ENCODE data around the gene PKP3.
"Not testable (repeated sequence)": the region's sequence is repeated elsewhere in the genome, so short reads cannot be mapped to it uniquely, and the experiment has no call there.

The PKP3 gene

DNA sequence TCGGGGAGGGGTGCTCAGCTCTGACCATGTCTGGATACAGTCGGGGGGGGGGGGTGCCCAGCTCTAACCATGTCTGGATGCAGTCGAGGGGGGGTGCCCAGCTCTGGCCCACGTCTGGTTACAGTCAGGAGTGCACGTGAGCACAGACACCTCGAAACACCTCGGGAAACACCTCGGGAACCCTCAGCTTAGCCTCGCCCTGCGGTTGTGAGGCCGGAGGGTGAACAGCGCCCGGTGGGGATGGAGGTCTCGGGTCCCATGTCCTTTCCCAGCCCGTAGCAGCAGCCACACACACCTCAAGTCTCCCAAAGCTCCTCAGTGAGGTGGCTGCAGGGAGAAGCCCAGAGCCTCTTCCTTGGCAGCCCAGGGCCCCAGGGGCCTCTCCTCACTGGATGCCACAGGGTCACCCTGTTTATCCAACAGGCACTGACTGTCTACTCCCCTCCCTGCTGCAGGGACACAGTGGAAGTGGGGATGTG lies 18.7 kb downstream of the PKP3 start:
- DNase-seq: no peak

DNA sequence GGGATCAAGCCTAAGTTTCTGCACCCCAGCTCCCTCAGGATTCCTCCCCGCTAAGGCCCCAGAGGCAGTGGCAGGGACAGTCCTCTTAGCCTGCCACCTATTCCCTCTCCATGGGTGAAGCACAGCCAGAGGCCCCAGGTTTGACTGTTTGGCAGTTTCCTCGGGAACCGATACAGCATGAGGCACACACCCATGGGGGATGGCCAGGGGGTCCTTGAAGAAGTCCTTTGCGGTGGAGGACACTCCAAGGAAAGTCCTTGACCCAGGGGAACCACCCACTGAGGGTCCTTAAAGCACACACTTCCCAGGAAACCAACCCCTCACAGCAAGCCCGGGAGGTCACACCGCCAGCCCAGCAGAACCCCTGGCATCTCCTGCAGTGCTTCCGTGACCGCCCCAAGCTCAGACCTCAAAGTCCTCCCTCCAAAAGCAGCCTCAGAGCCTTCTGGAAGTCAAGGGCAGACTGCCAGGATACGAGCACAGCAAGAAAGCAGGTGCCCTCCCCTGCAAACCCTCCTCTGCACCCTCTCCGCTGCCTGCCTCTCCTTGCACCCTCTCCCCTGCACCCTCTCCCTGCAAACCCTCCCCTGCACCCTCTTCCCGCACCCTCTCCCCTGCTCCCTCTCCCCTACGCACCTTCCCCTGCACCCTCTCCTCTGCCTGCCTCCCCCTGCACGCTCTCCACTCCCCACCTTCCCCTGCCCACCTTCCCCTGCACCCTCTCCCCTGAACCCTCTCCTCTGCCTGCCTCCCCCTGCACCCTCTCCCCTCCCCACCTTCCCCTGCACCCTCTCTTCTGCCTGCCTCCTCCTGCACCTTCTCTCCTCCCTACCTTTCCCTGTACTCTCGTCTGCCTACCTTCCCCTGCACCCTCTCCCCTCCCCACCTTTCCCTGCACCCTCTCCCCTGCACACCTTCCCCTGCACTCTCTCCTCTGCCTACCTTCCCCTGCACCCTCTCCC lies 19.4 kb downstream of the PKP3 start:
- peak; percentile 66 for DNase-seq

DNA sequence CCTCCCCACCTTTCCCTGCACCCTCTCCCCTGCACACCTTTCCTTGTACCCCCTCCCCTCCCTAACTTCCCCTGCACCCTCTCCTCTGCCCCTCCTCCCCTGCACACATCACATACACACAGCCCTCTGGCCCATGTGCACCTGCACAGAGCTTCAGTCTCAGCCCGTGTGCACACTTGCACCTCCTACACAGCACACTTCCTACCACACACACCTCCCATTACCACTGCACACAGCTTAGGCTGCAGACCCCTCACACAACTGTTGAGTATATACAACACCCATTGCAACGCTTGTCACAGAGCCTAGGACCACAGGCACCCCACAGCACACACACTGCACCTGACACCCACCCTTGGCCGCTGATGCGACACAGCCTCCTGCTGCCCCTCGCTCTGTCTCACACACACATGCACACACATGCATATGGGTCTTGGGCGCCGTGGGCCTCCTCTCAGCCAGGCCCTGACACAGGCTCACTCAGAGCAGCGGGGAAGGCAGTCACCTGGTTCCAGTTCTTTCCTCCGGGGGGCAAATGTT lies 20.4 kb downstream of the PKP3 start:
- DNase-seq: no peak

DNA sequence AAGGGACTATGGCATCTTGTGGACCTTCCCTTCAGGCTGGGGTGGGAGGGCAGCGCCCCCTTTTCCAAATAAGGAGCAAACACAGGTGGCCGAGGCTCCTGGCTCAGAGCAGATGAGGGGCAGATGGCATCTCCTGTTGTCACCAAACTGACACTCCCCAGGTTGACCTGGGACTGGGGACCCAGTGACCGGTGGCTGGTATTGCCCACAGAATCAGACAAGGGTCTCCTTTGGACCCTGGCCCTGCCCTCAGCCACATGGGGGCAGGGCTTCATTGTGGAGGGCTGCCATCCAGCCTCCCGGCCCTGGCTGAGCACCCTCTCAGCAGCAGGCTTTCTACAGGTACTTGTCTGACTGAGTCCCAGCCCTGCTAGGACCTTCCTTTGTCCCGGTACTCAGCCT lies 21.6 kb downstream of the PKP3 start:
- no peak for DNase-seq

DNA sequence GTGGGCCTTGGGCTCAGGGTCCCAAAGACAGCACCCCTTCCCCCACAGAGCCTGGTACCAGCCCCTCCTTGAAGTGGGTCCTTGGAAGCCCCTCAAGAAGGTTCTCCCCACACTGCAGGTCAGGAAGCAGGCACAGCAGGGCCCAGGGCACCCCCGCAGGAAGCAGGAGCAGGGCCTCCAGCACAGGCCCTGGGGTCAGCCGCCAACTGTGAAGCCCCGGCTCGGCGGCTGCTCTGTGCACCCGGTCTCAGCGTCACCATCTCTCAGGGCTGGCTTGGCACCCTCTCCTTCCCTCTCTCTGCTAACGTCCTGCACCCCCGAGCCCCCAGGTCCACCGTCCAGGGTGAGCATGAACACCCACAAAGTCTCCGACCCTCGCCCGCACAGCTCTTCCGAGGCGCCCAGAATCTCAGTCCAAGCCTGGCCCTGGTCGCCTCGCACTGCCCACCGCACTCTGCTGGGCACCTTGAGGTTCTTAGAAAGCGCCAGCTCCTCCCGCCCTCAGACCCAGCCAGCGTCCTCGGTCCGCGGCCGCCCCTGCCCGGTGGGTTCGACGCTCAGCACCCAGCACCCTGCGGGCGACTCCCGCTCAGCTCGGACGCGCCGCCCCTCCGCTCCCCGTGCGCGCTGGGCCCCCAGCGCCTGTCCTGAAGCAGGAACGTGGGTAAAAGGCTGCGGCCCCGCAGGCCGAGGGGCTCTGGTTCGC lies 22.2 kb downstream of the PKP3 start:
- DNase-seq: peak; percentile 80

DNA sequence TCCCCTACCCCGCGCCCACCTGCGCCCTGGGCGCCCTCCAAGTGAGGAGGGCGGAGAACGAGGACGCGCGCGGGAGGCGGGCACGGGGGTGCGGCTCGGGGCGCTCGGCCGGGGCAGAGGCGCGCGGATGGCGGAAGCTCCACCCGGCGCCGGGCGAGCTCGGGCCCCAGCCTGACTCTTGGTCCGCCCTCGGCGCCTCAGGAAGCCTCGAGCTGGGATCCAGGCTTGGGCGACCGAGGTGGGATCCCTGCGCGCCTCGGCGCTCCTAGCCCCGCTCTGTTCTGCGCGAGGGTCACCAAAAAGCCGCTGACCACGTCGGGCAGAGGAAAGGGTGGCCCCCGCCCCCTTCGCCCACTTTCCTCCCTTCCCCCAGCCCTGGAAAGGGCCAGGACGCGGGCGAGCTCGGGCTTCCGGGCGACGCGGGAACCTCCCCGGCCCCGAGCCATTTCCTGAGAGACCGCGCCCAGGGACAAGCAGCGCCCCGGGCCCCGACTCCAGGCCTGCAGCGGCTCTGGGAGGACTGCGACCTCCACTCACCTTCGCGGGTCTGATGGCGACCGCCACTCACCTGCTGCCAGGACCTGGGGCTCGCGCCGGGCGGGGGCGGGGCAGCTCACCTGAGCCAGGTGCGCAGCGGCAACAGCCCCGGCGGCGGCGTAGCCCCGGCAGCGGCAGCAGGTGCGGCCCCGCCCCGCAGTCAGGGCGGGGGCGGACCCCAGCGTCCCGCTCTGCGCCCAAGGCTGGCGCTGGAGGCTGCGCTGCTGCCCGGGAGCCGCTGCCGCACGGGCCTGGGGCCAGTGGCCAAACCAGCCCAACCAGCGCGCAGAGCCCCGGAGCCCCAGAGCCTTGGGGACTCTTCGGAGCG lies 23.0 kb downstream of the PKP3 start:
- DNase-seq: peak; percentile 95

DNA sequence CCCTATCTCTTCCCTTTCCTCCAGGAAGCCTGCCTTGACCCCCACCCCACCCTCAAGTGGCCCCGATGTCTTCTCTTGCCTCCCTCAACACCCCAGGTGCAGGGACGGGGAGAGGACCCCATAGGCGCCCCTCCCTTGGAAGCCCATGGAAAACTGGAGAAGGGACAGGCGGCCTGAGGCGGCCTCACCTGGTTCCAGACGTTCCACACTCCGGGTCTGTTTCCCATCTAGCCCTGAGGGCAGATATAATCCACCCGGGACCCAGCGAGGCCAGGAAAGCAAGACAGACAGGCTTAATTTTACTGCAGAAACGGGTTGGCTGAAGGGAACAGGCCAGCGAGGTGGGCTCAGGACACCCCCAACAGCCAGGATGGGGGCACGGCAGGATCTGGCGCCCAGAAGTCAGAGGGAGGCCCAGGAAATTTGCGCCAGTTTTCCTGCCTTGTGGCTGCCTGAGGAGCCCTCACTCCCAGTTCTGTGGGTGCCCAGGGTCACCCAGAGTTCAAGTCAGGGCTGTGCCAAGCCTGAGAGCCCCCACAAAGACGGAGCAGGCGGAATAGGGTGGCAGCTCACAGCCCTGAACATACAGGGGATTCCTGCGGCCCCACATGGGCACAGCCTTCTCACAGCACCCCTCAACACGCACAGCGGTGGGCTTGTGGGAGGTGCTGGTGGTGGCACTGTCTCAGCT lies 23.8 kb downstream of the PKP3 start:
- peak; percentile 69 for DNase-seq

DNA sequence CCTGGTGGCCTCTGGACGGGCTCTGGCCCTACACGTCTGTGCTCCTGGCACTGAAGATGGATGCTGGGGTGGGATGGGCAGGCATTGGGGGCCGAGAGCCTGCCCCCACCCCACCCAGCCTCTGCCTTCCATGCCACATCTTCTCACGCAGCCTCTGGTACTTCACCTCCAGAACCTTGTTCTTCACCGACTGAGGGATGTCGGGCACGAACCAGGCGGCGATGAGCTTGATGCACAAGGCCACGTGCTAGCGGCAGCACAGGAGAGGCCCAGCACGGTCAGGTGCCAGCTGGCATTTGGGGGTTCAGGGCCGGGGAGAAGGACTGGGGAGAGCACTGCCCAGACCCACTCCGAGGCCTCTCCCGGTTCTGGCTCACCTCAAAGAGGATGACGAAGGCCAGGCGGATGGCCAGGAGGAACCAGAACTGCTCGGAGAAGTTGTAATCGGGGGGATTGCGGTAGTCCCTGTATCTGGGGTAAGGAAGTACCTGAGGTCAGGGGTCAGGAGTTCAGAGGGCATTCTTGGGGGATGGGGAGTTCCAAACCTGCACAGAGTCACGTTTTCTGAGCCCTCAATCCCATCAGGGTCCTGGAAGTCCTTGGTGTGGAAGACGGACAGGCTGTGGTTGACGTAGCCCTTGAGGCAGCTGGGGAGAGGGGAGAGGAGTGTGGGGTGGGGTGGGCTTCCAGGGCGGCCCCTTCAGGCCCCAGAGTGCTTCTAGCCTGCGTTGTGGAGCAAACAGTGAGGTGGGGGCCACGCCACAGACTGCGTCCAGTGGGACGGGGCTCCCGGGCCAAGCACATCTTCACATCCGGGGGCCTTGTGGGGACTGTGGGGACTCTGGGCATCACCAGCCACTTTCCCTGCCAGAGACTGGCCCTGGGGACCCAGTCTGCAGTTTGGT lies 24.6 kb downstream of the PKP3 start:
- no peak for DNase-seq

DNA sequence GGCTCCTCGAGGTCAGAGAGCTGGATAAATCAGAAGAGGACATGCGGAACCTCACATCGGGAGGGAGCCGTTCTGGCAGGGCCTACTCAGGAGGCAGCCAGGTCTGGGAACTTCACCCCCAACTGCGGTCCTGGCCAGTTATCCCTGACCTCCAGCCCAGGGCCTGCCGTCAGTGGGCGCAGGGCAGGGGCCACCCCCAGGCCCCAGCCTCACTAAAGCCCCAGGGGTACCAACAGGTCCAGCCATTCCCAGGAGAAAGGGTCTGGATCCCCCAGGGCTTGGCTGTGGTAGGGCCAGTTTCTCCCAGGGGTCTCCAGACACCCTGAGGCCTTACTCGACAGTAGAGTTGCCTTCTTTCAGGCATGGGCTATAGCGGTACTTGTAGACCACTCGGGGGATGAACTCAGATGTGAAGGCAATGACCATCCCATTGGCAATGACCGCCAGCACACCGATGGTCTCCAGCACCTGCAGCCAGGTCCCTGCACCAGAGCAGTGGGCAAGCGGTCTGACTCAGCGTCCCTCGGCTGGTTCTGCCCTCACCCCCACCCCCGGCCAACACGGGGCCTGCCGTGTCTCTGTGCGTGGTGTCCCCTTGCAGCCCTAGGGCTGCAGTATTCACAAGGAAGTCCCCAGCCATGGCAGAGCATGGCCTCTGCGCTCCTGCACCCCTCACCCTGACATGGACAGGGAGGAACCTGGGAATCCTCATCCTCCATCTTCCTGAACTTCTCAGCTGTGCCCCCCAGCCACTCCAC lies 25.4 kb downstream of the PKP3 start:
- no peak for DNase-seq

DNA sequence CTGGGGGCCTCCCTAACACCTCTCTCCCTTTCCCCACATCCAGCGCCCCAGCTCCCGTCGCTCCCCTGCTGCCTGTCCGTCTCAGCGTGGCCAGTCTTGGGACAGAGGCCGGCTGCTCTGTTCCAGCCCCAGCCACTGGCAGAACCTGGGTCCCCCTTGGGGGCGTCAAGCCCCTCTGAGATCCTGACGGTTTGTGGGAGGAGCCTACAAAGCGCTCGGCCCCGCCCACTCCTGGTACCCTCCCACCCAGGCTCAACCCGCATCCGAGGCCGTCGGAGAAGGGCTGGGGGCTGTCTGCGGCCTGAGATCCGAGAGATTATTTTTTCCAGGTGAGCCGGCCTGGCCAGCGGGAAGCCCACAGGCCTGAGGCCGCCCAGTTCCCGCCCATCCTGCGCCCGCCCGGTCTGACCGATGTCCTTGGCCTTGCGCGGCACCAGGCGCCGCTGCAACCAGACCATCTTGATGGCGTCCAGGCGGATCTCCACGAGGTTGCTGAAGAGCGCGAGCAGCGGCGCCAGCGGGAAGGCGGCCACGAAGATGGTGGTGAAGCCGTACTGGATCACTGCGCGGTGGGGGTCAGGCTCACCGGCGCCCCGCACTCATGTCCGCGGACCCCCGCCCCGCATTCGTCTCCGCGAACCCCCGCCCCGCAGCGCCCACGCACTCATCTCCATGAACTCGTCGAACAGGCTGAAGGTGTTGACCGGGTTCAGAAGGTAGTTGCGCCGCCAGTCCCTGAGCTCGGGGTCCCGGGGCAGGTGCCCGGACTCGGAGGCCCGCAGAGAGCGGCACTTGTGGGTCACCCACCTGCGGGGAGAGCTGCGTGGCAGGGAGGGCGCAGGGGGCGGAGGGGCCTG lies 26.3 kb downstream of the PKP3 start:
- no peak for DNase-seq

DNA sequence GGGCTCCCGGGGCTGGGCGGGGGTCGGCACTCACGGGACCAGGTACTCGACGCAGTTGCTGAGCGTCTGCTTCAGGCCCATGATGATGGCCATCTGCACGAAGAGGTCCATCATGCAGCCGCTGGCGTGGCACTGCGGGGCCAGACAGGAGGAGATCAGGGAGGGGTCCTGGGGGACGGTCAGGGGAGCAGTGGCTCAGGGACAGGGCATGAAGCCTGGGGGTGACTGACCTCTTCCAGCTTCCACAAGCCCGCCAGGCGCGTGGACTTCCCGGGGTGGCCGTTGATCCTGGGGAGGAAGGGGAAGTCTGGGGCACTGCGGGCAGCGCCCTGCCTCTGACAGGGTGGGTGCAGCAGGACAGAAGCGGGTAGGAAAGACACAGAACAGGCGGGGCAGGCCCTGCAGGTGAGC lies 26.9 kb downstream of the PKP3 start:
- no peak for DNase-seq

DNA sequence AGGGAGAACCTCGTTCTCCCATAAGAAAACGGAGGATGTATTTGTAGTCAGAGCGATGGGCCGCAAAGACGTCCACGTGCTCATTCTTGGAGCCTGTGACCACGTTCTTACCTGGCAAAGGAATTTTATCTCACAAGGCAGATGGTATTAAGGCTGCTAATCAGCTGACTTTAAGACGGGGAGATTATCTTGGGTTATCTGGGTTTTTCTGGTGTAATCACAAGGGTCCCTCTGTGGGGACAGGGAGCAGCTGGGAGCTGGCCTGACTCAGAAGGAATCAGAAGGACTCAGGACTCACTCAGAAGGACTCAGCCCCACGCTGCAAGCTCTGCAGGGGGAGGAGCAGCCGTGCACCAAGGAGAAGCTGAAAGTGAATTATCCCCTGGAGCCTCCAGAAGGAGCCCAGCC lies 28.2 kb downstream of the PKP3 start:
- no peak for DNase-seq

DNA sequence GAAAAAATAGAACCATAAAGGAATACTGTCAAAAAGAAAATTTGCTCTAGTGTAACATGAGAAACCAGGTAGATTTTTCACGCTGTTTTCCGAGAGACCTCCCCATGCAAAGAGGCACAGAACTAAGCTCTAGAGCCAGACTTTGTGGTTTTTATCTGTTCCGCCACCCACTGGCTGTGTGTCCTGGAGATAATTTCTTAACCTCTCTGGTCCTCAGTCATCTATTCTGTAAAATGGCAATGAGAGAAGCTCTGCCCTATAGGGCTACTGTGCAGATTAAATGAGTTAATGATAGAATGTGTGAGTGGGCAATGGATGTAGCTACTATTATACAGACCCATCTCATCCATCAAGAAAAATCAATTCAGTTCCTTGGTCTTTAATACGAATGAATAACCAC lies 30.2 kb downstream of the PKP3 start:
- DNase-seq: no peak

DNA sequence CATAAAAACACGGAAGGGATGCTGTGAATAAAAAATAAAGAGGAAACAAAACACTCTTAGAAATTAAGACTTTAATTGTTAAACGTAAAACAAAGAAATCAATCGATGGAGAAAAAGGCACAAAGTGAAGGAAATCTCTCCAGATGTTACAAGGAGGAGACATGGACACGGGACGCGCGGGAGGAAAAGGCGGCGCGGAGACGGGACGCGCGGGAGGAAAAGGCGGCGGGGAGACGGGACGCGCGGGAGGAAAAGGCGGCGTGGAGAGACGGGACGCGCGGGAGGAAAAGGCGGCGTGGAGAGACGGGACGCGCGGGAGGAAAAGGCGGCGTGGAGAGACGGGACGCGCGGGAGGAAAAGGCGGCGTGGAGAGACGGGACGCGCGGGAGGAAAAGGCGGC lies 30.8 kb downstream of the PKP3 start:
- DNase-seq: not testable (repeated sequence)

DNA sequence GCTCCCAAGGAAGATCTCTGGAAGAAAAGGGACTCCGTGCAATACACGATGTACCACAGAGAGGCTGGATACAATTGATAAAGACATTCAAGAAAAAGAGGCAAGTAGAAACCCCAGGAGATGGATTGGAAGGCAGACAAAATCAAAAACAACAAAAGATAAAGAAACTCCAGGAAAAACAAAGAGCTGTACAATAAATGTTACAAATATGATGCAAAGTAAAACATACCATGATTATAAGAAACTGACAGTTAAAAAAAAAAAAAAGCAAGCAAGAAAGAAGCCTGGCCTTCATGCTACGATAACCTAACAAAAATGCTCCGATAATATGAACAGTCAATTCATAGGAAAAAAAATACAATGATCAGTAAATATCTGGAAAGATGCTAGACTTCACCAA lies 31.3 kb downstream of the PKP3 start:
- no peak for DNase-seq

DNA sequence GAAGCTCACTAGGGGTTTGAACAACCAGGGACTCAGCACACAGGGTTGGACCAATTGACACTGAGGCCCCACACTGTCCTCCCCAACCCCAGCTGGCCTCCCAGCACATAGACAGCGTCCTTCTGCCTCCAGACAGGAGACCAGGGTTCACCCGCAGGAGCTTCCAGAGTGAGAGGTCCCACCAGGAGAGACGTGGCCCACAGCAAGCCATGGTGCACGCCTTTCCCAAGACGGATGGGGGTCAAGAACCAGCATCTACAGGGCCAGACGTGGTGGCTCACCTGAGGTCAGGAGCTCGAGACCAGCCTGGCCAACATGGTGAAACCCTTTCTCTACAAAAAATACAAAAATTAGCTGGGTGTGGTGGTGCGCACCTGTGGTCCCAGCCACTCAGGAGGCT lies 32.8 kb downstream of the PKP3 start:
- DNase-seq: no peak

DNA sequence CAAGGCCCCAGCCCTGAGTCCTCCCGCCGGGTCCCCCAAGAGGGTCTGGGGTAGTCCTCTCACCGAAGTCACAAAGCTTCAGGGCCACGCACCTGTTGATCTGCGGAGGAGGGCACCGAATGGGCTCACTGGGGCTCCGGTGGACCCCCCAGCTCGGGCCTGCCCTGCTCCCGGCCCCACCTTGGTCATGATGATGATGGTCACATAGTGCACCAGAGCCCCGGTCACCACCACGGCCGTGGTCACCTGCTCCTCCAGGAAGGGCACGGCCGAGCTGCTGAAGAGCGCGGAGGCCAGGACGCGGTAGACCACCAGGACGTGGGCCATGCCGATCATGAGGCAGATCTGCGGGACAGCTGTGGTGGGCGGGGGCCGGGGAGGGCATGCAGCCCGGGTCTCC lies 34.3 kb downstream of the PKP3 start:
- no peak for DNase-seq

DNA sequence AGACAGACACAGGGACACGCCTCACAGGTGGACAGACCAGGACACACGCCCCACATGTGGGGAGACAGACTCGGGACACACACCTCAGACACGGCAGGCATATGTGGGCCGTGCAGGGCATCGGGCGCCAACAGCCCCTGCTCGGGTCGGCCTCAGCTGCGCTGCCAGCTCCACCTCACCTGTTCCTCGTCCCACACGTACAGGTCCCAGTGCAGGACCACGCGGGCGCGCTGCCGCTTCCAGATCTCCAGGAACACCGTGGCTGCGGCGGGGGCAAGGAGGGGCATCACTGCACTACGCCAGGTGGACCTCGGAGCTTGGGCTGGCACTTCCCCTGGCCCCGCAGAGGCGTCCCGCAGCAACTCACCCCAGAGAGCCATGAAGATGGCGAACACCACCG lies 35.4 kb downstream of the PKP3 start:
- DNase-seq: no peak

DNA sequence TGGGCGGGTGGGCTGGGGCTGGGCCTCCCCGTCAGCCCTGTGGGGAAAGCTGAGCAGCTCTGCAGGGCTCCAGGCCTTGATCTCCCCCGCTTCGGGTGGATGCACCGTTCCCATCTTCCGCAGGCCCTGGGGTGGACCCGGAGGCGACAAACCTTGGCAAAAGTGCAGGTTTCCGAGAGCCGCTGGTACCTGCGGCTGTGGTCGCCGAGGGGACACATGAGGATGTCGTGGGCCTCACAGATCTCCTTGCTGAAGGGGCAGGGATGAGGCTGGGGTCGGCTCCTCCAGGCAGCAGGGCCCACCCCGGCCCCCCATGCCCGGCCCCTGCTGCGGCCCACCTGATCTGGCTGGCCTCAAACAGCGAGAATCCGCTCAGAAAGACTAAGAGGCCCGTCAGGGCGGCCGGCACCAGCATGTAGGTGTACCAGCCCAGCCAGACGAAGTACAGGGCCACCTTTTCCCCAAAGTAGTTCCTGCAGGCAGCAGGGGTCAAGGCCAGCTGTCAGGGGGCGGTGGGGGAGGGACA lies 36.0 kb downstream of the PKP3 start:
- peak; percentile 61 for DNase-seq
